HUES6 (cell line): ENCODE results near the gene RFXANK.

ENCODE experiments used
- H3K27ac ChIP-seq: 2 replicates; pipeline ENCODE4 v1.7.0; 2013; ENCODE audit warnings: low read depth, mild to moderate bottlenecking, low read length, inconsistent platforms
- H3K27me3 ChIP-seq: 2 replicates; pipeline ENCODE4 v1.6.1; 2013; ENCODE audit warnings: low read length; ENCODE audit not compliant: control insufficient read depth, insufficient read depth
- H3K36me3 ChIP-seq: 2 replicates; pipeline ENCODE4 v1.6.1; 2013; ENCODE audit warnings: low read length; ENCODE audit not compliant: control insufficient read depth, insufficient read depth
- H3K4me1 ChIP-seq: 2 replicates; pipeline ENCODE4 v1.6.1; 2013; ENCODE audit warnings: low read length; ENCODE audit not compliant: control insufficient read depth, insufficient read depth
- H3K4me3 ChIP-seq: 2 replicates; pipeline ENCODE4 v1.5.1; 2013; ENCODE audit warnings: low read depth, low read length
- H3K9ac ChIP-seq: one replicate; pipeline ENCODE4 v1.6.1; 2013; ENCODE audit warnings: mild to moderate bottlenecking, low read length
- H3K9me3 ChIP-seq: 2 replicates; pipeline ENCODE4 v1.6.1; 2013; ENCODE audit warnings: low read depth, low read length; ENCODE audit not compliant: control insufficient read depth, insufficient read depth

Gene RFXANK

GRCh38 chr19:19238126-19238894 lies 46.3 kb downstream of the RFXANK start:
- Histone ChIP-seq H3K27ac (no peak overlapping the region), H3K27me3 (peaks cover 22% of the 10 kb centered on the region; the same call in 1 of the 2 replicates), H3K9me3 (peaks cover 23% of the 10 kb centered on the region), H3K9ac (no peak overlapping the region), H3K36me3 (no peaks in the 10 kb centered on the region), H3K4me3 (no peak overlapping the region), H3K4me1 (no peaks in the 10 kb centered on the region)

GRCh38 chr19:19239675-19240074 lies 47.6 kb downstream of the RFXANK start:
- Histone ChIP-seq H3K4me3 (no peak overlapping the region), H3K4me1 (no peaks in the 10 kb centered on the region), H3K9ac (no peak overlapping the region), H3K9me3 (peaks cover 11% of the 10 kb centered on the region), H3K27ac (no peak overlapping the region), H3K36me3 (no peaks in the 10 kb centered on the region), H3K27me3 (peaks cover 16% of the 10 kb centered on the region; the same call in 1 of the 2 replicates)

GRCh38 chr19:19240476-19240875 lies 48.4 kb downstream of the RFXANK start:
- no peaks in the 10 kb centered on the region for H3K36me3 ChIP-seq
- no peak overlapping the region for H3K9ac ChIP-seq
- no peak overlapping the region for H3K27ac ChIP-seq
- H3K4me1 ChIP-seq = no peaks in the 10 kb centered on the region
- peaks cover 16% of the 10 kb centered on the region; the same call in 1 of the 2 replicates for H3K27me3 ChIP-seq
- peaks cover 8% of the 10 kb centered on the region; the same call in 1 of the 2 replicates for H3K9me3 ChIP-seq
- no peak overlapping the region for H3K4me3 ChIP-seq

- H3K27ac ChIP-seq = no peak overlapping the region
- H3K4me1 ChIP-seq = no peaks in the 10 kb centered on the region
- H3K4me3 ChIP-seq = no peak overlapping the region
- peaks cover 46% of the 10 kb centered on the region for H3K27me3 ChIP-seq
- H3K36me3 ChIP-seq = no peaks in the 10 kb centered on the region
- no peak overlapping the region for H3K9ac ChIP-seq
- H3K9me3 ChIP-seq = no peaks in the 10 kb centered on the region
These were observed 58.2 kb downstream of the RFXANK start for GRCh38 chr19:19250196-19250801.
